Sigmoid colon (tissue), 4 donors: ENCODE results near the gene TMCC3.

ENCODE experiments used
- EP300 ChIP-seq, 4 donors: sonication (generic); formaldehyde crosslinking; IDR thresholded peaks; one replicate each; pipeline ENCODE4 v1.6.1; 2017; ENCODE audit warnings: antibody characterized with exemption in 4 of 4
- POLR2A ChIP-seq, 2 donors: fragments of 450-650 bp; IDR thresholded peaks; one replicate each; pipeline ENCODE4 v1.6.1; 2016; ENCODE audit warnings: antibody characterized with exemption in 2 of 2, mild to moderate bottlenecking in 2 of 2, moderate library complexity in 2 of 2
- POLR2AphosphoS5 ChIP-seq, 4 donors: sonication (generic); formaldehyde crosslinking; IDR thresholded peaks; one replicate each; pipeline ENCODE4 v1.6.1; 2017; ENCODE audit warnings: antibody characterized with exemption in 4 of 4
- TF ChIP-seq, protein P1 (sequence below), 4 experiments: fragments of 450-650 bp in 3 of 4; fragments of 200-600 bp in 1 of 4; IDR thresholded peaks; one replicate each; pipeline ENCODE4 v1.5.1; 2016 to 2019; ENCODE audit warnings: antibody characterized with exemption in 4 of 4, mild to moderate bottlenecking in 3 of 4, moderate library complexity in 2 of 4

- TF ChIP-seq, protein P1, sequence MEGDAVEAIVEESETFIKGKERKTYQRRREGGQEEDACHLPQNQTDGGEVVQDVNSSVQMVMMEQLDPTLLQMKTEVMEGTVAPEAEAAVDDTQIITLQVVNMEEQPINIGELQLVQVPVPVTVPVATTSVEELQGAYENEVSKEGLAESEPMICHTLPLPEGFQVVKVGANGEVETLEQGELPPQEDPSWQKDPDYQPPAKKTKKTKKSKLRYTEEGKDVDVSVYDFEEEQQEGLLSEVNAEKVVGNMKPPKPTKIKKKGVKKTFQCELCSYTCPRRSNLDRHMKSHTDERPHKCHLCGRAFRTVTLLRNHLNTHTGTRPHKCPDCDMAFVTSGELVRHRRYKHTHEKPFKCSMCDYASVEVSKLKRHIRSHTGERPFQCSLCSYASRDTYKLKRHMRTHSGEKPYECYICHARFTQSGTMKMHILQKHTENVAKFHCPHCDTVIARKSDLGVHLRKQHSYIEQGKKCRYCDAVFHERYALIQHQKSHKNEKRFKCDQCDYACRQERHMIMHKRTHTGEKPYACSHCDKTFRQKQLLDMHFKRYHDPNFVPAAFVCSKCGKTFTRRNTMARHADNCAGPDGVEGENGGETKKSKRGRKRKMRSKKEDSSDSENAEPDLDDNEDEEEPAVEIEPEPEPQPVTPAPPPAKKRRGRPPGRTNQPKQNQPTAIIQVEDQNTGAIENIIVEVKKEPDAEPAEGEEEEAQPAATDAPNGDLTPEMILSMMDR (IDR thresholded peaks at IDR 0.05): no peak
- no peak for TF ChIP-seq POLR2A (IDR thresholded peaks at IDR 0.05)
- no peak for TF ChIP-seq POLR2AphosphoS5 (IDR thresholded peaks at IDR 0.05)
- TF ChIP-seq EP300 (IDR thresholded peaks at IDR 0.05): no peak
Observed at GRCh38 chr12:94625531-94625930, 24.8 kb downstream of the TMCC3 start.
